SK-N-SH (cell line): Measurements from ENCODE around the gene MARS1. TPM values are rescaled to one million over a fixed set of nuclear protein-coding genes. Genes with fewer than 3 reads are reported as not detected.

Source experiments
- CTCF ChIA-PET: fragments of 300-600, 350-600 bp; formaldehyde crosslinking; extraction: SDS; loops from one replicate; lab custom pipeline; 2021; lab: Yijun Ruan, JAX
- POLR2A ChIA-PET: fragments of 350-600 bp; sonication (Branson Sonifier 250); formaldehyde crosslinking; extraction: SDS; loops from one replicate; lab custom pipeline; 2020; ENCODE audit warnings: antibody characterized with exemption, inconsistent platforms; lab: Yijun Ruan, JAX
- DNase-seq: peaks from one replicate; pipeline ENCODE4 v3.0.0; 2012
- H2AFZ ChIP-seq: fragments of 200-600 bp; sonication (generic); 2 replicates; pipeline ENCODE4 v1.8.1; 2016; ENCODE audit warnings: antibody characterized with exemption, mild to moderate bottlenecking, low read depth
- H3F3A ChIP-seq: fragments of 200-600 bp; sonication (generic); replicated peaks from 2 replicates; pipeline ENCODE3; 2016; ENCODE audit warnings: antibody characterized with exemption, mild to moderate bottlenecking; ENCODE audit not compliant: insufficient read depth
- H3K27ac ChIP-seq, 2 experiments: fragments of 200-500 bp in 1 of 2; fragments of 200-600 bp in 1 of 2; sonication (Bioruptor generic) in 1 of 2; sonication (generic), shearing (Covaris generic) in 1 of 2; 2 replicates each; pipeline versions ENCODE4 v1.5.1 to v1.6.1; 2014 to 2016; ENCODE audit warnings: low read depth in 2 of 2, inconsistent platforms in 1 of 2, low read length in 1 of 2, mild to moderate bottlenecking in 1 of 2, mixed read lengths in 1 of 2
- H3K27me3 ChIP-seq: fragments of 200-600 bp; sonication (generic), shearing (Covaris generic); 2 replicates; pipeline ENCODE4 v1.6.1; 2016; ENCODE audit warnings: mixed run types; ENCODE audit not compliant: insufficient read depth
- H3K36me3 ChIP-seq, 2 experiments: fragments of 200-500 bp in 1 of 2; fragments of 200-600 bp in 1 of 2; sonication (Bioruptor generic) in 1 of 2; sonication (generic) in 1 of 2; replicated peaks in 1 of 2; 2 replicates each; pipeline versions ENCODE3 to v1.5.1; 2014 to 2016; ENCODE audit warnings: low read length in 1 of 2, mild to moderate bottlenecking in 1 of 2; ENCODE audit not compliant: insufficient read depth in 2 of 2, control insufficient read depth in 1 of 2
- H3K4me1 ChIP-seq, 2 experiments: fragments of 200-500 bp in 1 of 2; fragments of 200-600 bp in 1 of 2; sonication (Bioruptor generic) in 1 of 2; sonication (generic), shearing (Covaris generic) in 1 of 2; 2 replicates each; pipeline versions ENCODE4 v1.5.1 to v1.6.1; 2014 to 2016; ENCODE audit warnings: low read depth in 1 of 2, low read length in 1 of 2, mixed run types in 1 of 2; ENCODE audit not compliant: insufficient read depth in 2 of 2, control insufficient read depth in 1 of 2
- H3K4me2 ChIP-seq: fragments of 200-600 bp; sonication (generic), shearing (Covaris generic); 2 replicates; pipeline ENCODE4 v1.6.1; 2017; ENCODE audit warnings: mixed run types
- H3K4me3 ChIP-seq, 2 experiments: fragments of 200-500 bp in 1 of 2; fragments of 200-600 bp in 1 of 2; sonication (Bioruptor generic) in 1 of 2; sonication (generic), shearing (Covaris generic) in 1 of 2; 2 replicates each; pipeline versions ENCODE4 v1.5.1 to v1.8.1; 2014 to 2016; ENCODE audit warnings: low read depth in 2 of 2, inconsistent platforms in 1 of 2, low read length in 1 of 2, mild to moderate bottlenecking in 1 of 2, mixed read lengths in 1 of 2, moderate library complexity in 1 of 2
- H3K79me2 ChIP-seq: fragments of 200-600 bp; sonication (generic); 2 replicates; pipeline ENCODE4 v1.8.1; 2017; ENCODE audit warnings: mild to moderate bottlenecking; ENCODE audit not compliant: insufficient read depth
- H3K9ac ChIP-seq: fragments of 200-600 bp; sonication (generic); 2 replicates; pipeline ENCODE4 v1.6.1; 2017; ENCODE audit warnings: mixed run types
- H3K9me2 ChIP-seq: fragments of 200-600 bp; sonication (generic); 2 replicates; pipeline ENCODE4 v1.6.1; 2017; ENCODE audit warnings: mixed run types
- H3K9me3 ChIP-seq: fragments of 200-600 bp; sonication (generic); 2 replicates; pipeline ENCODE4 v1.6.1; 2017; ENCODE audit warnings: mixed run types, mild to moderate bottlenecking, moderate library complexity
- H4K20me1 ChIP-seq: fragments of 200-600 bp; sonication (generic); 2 replicates; pipeline ENCODE4 v1.6.1; 2017; ENCODE audit warnings: mild to moderate bottlenecking, mixed run types; ENCODE audit not compliant: insufficient read depth
- CHD2 ChIP-seq: fragments of 150-350 bp; IDR thresholded peaks from 2 replicates; pipeline ENCODE4 v1.6.1; 2018; ENCODE audit warnings: low read length; ENCODE audit not compliant: partially characterized antibody
- CTCF ChIP-seq: fragments of 200-600 bp; sonication (generic); IDR thresholded peaks from 2 replicates; pipeline ENCODE4 v1.6.1; 2017; ENCODE audit warnings: antibody characterized with exemption, mild to moderate bottlenecking, moderate library complexity
- MAX ChIP-seq: IDR thresholded peaks from 2 replicates; pipeline ENCODE4 v1.4.0; 2012; ENCODE audit warnings: low read depth
- RAD21 ChIP-seq: IDR thresholded peaks from 2 replicates; pipeline ENCODE4 v1.6.1; 2012; ENCODE audit warnings: mild to moderate bottlenecking, low read length
- SMC3 ChIP-seq: IDR thresholded peaks from 2 replicates; pipeline ENCODE4 v1.6.1; 2012; ENCODE audit warnings: low read depth, low read length, improper control_type of control experiment
- whole genome bisulfite sequencing: methylation state at CpG from one replicate; pipeline ENCODE4 v1.1.6; 2017; ENCODE audit warnings: low lambda C conversion rate; 5-methylcytosine and 5-hydroxymethylcytosine counted together
- polyA plus RNA-seq, 3 experiments: library from polyadenylated mRNA; depleted of rRNA; stranded (reverse); fragments of >200 nt; gene quantifications; 2 replicates each; pipeline ENCODE4 v1.2.3, GENCODE V29; 2012
- TF ChIP-seq, protein P1 (sequence below): IDR thresholded peaks from 2 replicates; pipeline ENCODE4 v1.4.0; 2012; ENCODE audit warnings: low read depth, borderline replicate concordance

MARS1 gene
- polyA plus RNA-seq, 1 of the 3 experiments (the other 2 are of a cell fraction): 158 TPM

GRCh38 chr12:57452937-57453509, 34.8 kb upstream of the MARS1 start:
- ChIA-PET POLR2A (interaction anchor here (0.6 to 1.3 kb wide), 2 partner anchors 97 to 145 kb away, joined by 3 to 4 read pairs; no protein-coding TSS in a partner anchor), CTCF (interaction anchor here (0.6 to 13.7 kb wide), 54 partner anchors 7 to 426 kb away, joined by 3 to 391 read pairs (median 6); partner anchors contain the start of genes ARHGAP9, INHBC, SHMT2 and STAC3)
- H3K4me2 ChIP-seq: no peak overlapping the region
- no peak overlapping the region for H3K9ac ChIP-seq
- H3K27ac ChIP-seq: no peak overlapping the region
- H4K20me1 ChIP-seq: no peaks in the 10 kb centered on the region
- H3K9me2 ChIP-seq: no peaks in the 10 kb centered on the region
- H2AFZ ChIP-seq: no peak overlapping the region
- no peaks in the 10 kb centered on the region for H3F3A ChIP-seq
- no peaks in the 10 kb centered on the region for H3K27me3 ChIP-seq
- no peak overlapping the region for H3K4me3 ChIP-seq
- WGBS: 2% methylated on average over 6 of the region's 7 CpGs
- peak; percentile 30 for TF ChIP-seq CHD2
- TF ChIP-seq RAD21: peak; percentile 97
- TF ChIP-seq CTCF: peak; percentile 90
- TF ChIP-seq, protein P1, sequence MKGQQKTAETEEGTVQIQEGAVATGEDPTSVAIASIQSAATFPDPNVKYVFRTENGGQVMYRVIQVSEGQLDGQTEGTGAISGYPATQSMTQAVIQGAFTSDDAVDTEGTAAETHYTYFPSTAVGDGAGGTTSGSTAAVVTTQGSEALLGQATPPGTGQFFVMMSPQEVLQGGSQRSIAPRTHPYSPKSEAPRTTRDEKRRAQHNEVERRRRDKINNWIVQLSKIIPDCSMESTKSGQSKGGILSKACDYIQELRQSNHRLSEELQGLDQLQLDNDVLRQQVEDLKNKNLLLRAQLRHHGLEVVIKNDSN: no peak
- peak; percentile 91 for TF ChIP-seq SMC3
- DNase-seq: peak; percentile 81
- peaks cover 6 to 16% of the 10 kb centered on the region in 2 experiments; a peak in 2 of 4 replicates for H3K4me1 ChIP-seq
- no peaks in the 10 kb centered on the region for H3K36me3 ChIP-seq
- no peaks in the 10 kb centered on the region for H3K9me3 ChIP-seq
- H3K79me2 ChIP-seq: no peaks in the 10 kb centered on the region

DNA sequence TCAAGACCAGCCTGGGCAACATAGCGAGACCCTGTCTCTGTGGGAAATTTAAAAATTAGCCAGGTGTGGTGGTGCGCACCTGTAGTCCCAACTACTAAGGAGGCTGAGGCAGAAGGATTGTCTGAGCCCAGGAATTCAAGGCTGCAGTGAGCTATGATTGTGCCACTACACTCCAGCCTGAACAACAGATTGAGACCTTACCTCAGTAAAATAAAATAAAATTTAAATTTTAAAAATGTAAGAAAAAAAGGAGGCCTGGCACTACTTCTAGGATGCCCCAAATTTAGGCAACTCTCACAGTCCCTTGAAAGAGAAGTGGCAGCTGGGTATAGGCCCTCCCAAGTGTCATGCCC, 33.7 kb upstream of the MARS1 start:
- no peaks in the 10 kb centered on the region for H3K36me3 ChIP-seq
- H3K27me3 ChIP-seq: no peaks in the 10 kb centered on the region
- H3K27ac ChIP-seq: no peak overlapping the region
- 94% methylated on average over 2 of the region's 2 CpGs for WGBS
- POLR2A ChIA-PET: no interaction called here
- no peaks in the 10 kb centered on the region for H3K9me3 ChIP-seq
- H3K9ac ChIP-seq: no peak overlapping the region
- CTCF ChIA-PET: interaction anchor here (1.0 to 13.7 kb wide), 16 partner anchors 10 to 241 kb away, joined by 3 to 391 read pairs (median 15); partner anchors contain the start of gene ARHGAP9
- no peaks in the 10 kb centered on the region for H3K9me2 ChIP-seq
- H3K79me2 ChIP-seq: no peaks in the 10 kb centered on the region
- no peak overlapping the region for H3K4me3 ChIP-seq
- DNase-seq: no peak
- TF ChIP-seq CHD2 (no peak), MAX (no peak)
- TF ChIP-seq, all 33 proteins: peak for 0
- H3K4me1 ChIP-seq: peaks cover 6 to 20% of the 10 kb centered on the region in 2 experiments; a peak in 2 of 4 replicates
- H3K4me2 ChIP-seq: no peak overlapping the region
- H4K20me1 ChIP-seq: no peaks in the 10 kb centered on the region
- H2AFZ ChIP-seq: no peak overlapping the region
- no peaks in the 10 kb centered on the region for H3F3A ChIP-seq
